K562 (cell line): ENCODE results near the gene PLXNB1. TPM values are rescaled to one million over a fixed set of nuclear protein-coding genes. Genes with fewer than 3 reads are reported as not detected.

ENCODE experiments used
- BDP1 ChIP-seq: IDR thresholded peaks from 3 replicates; pipeline ENCODE4 v1.6.1; 2011; ENCODE audit not compliant: insufficient read length, insufficient read depth
- BHLHE40 ChIP-seq: IDR thresholded peaks from 2 replicates; pipeline ENCODE4 v1.6.1; 2011; ENCODE audit warnings: low read length, improper control_type of control experiment
- CCNT2 ChIP-seq: IDR thresholded peaks from 2 replicates; pipeline ENCODE4 v1.6.1; 2011; ENCODE audit warnings: borderline replicate concordance, low read depth, mild to moderate bottlenecking, moderate library complexity, mixed read lengths, low read length; ENCODE audit not compliant: insufficient read length; ENCODE audit errors: extremely low read depth
- ETV6 ChIP-seq, 3 experiments: fragments of 150-350 bp in 1 of 3; sonication (generic) in 1 of 3; formaldehyde crosslinking in 1 of 3; IDR thresholded peaks; 2 replicates each; pipeline versions ENCODE4 v1.6.1 to v1.8.0; 2014 to 2022; ENCODE audit warnings: borderline replicate concordance in 2 of 3, low read depth in 2 of 3, antibody characterized with exemption in 1 of 3, low read length in 1 of 3, mild to moderate bottlenecking in 1 of 3, missing genetic modification reagents in 1 of 3
- FOXJ3 ChIP-seq: sonication (generic); formaldehyde crosslinking; IDR thresholded peaks from 2 replicates; pipeline ENCODE4 v1.4.0; 2020; ENCODE audit warnings: mild to moderate bottlenecking, missing genetic modification reagents
- JUN ChIP-seq, 2 experiments: sonication (generic) in 1 of 2; formaldehyde crosslinking in 1 of 2; IDR thresholded peaks; 2 replicates each; pipeline versions ENCODE4 v1.6.1 to v1.8.0; 2012 to 2022; ENCODE audit warnings: borderline replicate concordance in 2 of 2, mild to moderate bottlenecking in 2 of 2, improper control_type of control experiment in 1 of 2, low read depth in 1 of 2, low read length in 1 of 2, missing genetic modification reagents in 1 of 2
- MTA1 ChIP-seq: fragments of 450-650 bp; IDR thresholded peaks from 2 replicates; pipeline ENCODE4 v1.6.1; 2017; ENCODE audit warnings: borderline replicate concordance
- PHF20 ChIP-seq: fragments of 450-650 bp; IDR thresholded peaks from 2 replicates; pipeline ENCODE4 v1.6.1; 2018; ENCODE audit not compliant: partially characterized antibody
- RBFOX2 ChIP-seq: fragments of 200-400 bp; formaldehyde crosslinking; IDR thresholded peaks from 2 replicates; pipeline ENCODE4 v1.6.1; 2017; ENCODE audit warnings: low read depth, mild to moderate bottlenecking, low read length, moderate library complexity
- SAFB2 ChIP-seq: fragments of 200-400 bp; formaldehyde crosslinking; IDR thresholded peaks from 2 replicates; pipeline ENCODE4 v1.6.1; 2018; ENCODE audit warnings: borderline replicate concordance, low read length, low read depth, moderate library complexity; ENCODE audit not compliant: severe bottlenecking
- TARDBP ChIP-seq: fragments of 450-650 bp; IDR thresholded peaks from 2 replicates; pipeline ENCODE4 v1.6.1; 2016
- TOE1 ChIP-seq, 2 experiments: fragments of 450-650 bp in 1 of 2; sonication (generic) in 1 of 2; formaldehyde crosslinking in 1 of 2; IDR thresholded peaks; 2 replicates each; pipeline versions ENCODE4 v1.7.1 to v1.8.0; 2016 to 2022; ENCODE audit warnings: borderline replicate concordance in 2 of 2, mild to moderate bottlenecking in 2 of 2, antibody characterized with exemption in 1 of 2, inconsistent platforms in 1 of 2, low read depth in 1 of 2, missing genetic modification reagents in 1 of 2, moderate library complexity in 1 of 2
- ZFX ChIP-seq: sonication (generic); formaldehyde crosslinking; IDR thresholded peaks from 2 replicates; pipeline ENCODE4 v1.8.0; 2022; ENCODE audit warnings: mild to moderate bottlenecking, missing genetic modification reagents, moderate library complexity
- ZNF644 ChIP-seq: fragments of 200-800 bp; sonication (Bioruptor generic); IDR thresholded peaks from 2 replicates; pipeline ENCODE4 v1.6.1; 2016; ENCODE audit warnings: low read depth, missing genetic modification characterization, missing compliant biosample characterization
- polyA plus RNA-seq, 8 experiments: library from polyadenylated mRNA; depleted of rRNA in 4 of 8; stranded (reverse) in 5 of 8; unstranded in 3 of 8; fragments of >200 nt; fragmentation: Nextera tagmentation in 2 of 8; fragmentation: Illumina TruSeq in 1 of 8; extraction: Ambion mirVana in 2 of 8; extraction: Trizol in 1 of 8; gene quantifications; 2 replicates each; pipeline versions ENCODE4 v1.2.1 to v1.2.3, GENCODE V29; 2011 to 2014; ENCODE audit warnings: inconsistent platforms in 1 of 8, missing spikeins in 1 of 8
- total RNA-seq, 7 experiments: library from RNA; depleted of rRNA in 6 of 7; stranded (reverse); fragments of >200 nt in 6 of 7; fragmentation: Illumina TruSeq in 2 of 7; extraction: Trizol in 2 of 7; gene quantifications; 2 replicates each; pipeline versions ENCODE4 v1.2.1 to v1.2.3, GENCODE V29; 2011 to 2021; ENCODE audit warnings: low replicate concordance in 1 of 7
- TF ChIP-seq, protein P1 (sequence below): sonication (generic); formaldehyde crosslinking; IDR thresholded peaks from 2 replicates; pipeline ENCODE4 v1.8.0; 2022; ENCODE audit warnings: missing genetic modification reagents, mild to moderate bottlenecking, moderate library complexity, borderline replicate concordance
- TF ChIP-seq, protein P2 (sequence below), 2 experiments: fragments of 450-650 bp in 1 of 2; sonication (generic) in 1 of 2; formaldehyde crosslinking in 1 of 2; IDR thresholded peaks; 2 replicates each; pipeline versions ENCODE4 v1.7.1 to v1.9.0; 2016 to 2022; ENCODE audit warnings: inconsistent platforms in 1 of 2, mild to moderate bottlenecking in 1 of 2, missing genetic modification reagents in 1 of 2

PLXNB1 gene
- total and polyA plus RNA-seq, 9 of the 15 experiments (the other 6 are each of a cell fraction or from before 2014, with no cell fraction given): 0.17 to 17.4 (median 6.0) TPM

DNA sequence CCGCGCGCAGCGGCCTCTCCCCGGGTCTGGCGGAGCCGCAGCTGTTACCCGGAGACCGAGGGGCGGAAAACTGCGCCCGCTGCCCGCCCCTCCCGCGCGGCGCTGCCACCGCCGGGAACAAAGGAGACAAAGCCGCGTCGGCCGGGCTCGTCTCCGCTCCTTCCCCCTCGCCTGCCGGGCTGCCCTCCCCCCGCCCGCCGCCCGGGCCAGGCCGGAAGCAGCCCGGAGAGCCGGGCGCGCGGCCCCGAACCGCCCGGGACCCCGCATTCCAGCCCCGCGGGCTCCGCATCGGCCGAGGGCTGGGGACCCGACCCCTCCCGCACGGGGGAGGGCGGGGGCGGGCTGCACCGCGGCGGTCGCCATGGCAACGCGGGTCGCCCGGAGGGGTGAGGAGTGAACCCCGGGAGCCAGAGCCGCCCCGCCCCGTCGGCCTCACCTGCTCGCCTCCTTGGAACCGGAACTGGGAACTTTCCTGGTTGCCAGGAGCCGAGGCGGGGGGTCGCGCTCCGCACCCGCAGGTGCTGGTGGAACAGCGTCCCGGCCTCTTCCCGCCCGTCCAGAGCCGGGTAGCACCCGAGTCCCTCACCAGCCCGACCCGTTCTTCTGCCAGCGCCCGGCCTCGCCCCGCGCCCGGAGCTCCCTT lies 448 bp downstream of the PLXNB1 start (continued):
- TF ChIP-seq, protein P1, sequence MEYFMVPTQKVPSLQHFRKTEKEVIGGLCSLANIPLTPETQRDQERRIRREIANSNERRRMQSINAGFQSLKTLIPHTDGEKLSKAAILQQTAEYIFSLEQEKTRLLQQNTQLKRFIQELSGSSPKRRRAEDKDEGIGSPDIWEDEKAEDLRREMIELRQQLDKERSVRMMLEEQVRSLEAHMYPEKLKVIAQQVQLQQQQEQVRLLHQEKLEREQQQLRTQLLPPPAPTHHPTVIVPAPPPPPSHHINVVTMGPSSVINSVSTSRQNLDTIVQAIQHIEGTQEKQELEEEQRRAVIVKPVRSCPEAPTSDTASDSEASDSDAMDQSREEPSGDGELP: 0 out of 2 replicates have a peak, but pooled peaks have one; percentile 1
- no peak for TF ChIP-seq BHLHE40
- no peak for TF ChIP-seq TOE1 (IDR thresholded peaks at IDR 0.05; ENCODE audit: borderline replicate concordance)
- no peak for TF ChIP-seq TOE1 (CRISPR knock-in tag; IDR thresholded peaks at IDR 0.05; ENCODE audit: borderline replicate concordance, low read depth)
- TF ChIP-seq MTA1: no peak
- TF ChIP-seq ETV6 (IDR thresholded peaks at IDR 0.05; ENCODE audit: borderline replicate concordance in 1 of 2, low read depth in 2 of 2, low read length in 1 of 2): no peak
- TF ChIP-seq ETV6 (CRISPR knock-in tag; IDR thresholded peaks at IDR 0.05; ENCODE audit: borderline replicate concordance): no peak
- TF ChIP-seq BDP1: no peak
- no peak for TF ChIP-seq PHF20
- peak; percentile 65 for TF ChIP-seq RBFOX2
- no peak for TF ChIP-seq TARDBP
- 0 out of 2 replicates have a peak, but pooled peaks have one; percentile 26 for TF ChIP-seq ZFX (CRISPR knock-in tag)
- TF ChIP-seq, protein P2, sequence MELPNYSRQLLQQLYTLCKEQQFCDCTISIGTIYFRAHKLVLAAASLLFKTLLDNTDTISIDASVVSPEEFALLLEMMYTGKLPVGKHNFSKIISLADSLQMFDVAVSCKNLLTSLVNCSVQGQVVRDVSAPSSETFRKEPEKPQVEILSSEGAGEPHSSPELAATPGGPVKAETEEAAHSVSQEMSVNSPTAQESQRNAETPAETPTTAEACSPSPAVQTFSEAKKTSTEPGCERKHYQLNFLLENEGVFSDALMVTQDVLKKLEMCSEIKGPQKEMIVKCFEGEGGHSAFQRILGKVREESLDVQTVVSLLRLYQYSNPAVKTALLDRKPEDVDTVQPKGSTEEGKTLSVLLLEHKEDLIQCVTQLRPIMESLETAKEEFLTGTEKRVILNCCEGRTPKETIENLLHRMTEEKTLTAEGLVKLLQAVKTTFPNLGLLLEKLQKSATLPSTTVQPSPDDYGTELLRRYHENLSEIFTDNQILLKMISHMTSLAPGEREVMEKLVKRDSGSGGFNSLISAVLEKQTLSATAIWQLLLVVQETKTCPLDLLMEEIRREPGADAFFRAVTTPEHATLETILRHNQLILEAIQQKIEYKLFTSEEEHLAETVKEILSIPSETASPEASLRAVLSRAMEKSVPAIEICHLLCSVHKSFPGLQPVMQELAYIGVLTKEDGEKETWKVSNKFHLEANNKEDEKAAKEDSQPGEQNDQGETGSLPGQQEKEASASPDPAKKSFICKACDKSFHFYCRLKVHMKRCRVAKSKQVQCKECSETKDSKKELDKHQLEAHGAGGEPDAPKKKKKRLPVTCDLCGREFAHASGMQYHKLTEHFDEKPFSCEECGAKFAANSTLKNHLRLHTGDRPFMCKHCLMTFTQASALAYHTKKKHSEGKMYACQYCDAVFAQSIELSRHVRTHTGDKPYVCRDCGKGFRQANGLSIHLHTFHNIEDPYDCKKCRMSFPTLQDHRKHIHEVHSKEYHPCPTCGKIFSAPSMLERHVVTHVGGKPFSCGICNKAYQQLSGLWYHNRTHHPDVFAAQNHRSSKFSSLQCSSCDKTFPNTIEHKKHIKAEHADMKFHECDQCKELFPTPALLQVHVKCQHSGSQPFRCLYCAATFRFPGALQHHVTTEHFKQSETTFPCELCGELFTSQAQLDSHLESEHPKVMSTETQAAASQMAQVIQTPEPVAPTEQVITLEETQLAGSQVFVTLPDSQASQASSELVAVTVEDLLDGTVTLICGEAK (IDR thresholded peaks at IDR 0.05): 0 out of 2 replicates have a peak, but pooled peaks have one; percentile 45
- TF ChIP-seq, protein P2 (CRISPR knock-in tag; IDR thresholded peaks at IDR 0.05): no peak
- TF ChIP-seq CCNT2: peak; percentile 38
- no peak for TF ChIP-seq SAFB2
- TF ChIP-seq FOXJ3 (CRISPR knock-in tag): no peak
- TF ChIP-seq JUN (IDR thresholded peaks at IDR 0.05; ENCODE audit: borderline replicate concordance, low read depth, low read length): no peak
- no peak for TF ChIP-seq JUN (CRISPR knock-in tag; IDR thresholded peaks at IDR 0.05; ENCODE audit: borderline replicate concordance)
- TF ChIP-seq ZNF644 (tag): no peak
